ENCODE data around the gene RETN.

Gene RETN

GRCh38 chr19:7682175-7682855 is 13.5 kb downstream of the RETN start:
- no peak for DNase-seq (ENCODE audit: low read depth)

- no peak for DNase-seq (ENCODE audit: low read depth)
These were observed 16.9 kb downstream of the RETN start for GRCh38 chr19:7685546-7686445.

- DNase-seq (ENCODE audit: low read depth): no peak
These were observed 18.3 kb downstream of the RETN start for GRCh38 chr19:7687177-7687576.

GRCh38 chr19:7689165-7689564 is 20.3 kb downstream of the RETN start:
- DNase-seq (ENCODE audit: low read depth): no peak

- DNase-seq (ENCODE audit: low read depth): no peak
These were observed 22.0 kb downstream of the RETN start for GRCh38 chr19:7690779-7691258.

- DNase-seq (ENCODE audit: low read depth): no peak
These were observed 22.6 kb downstream of the RETN start for GRCh38 chr19:7691497-7691896.

GRCh38 chr19:7692417-7693088 is 23.7 kb downstream of the RETN start:
- DNase-seq (ENCODE audit: low read depth): no peak

GRCh38 chr19:7694499-7694898 is 25.6 kb downstream of the RETN start:
- DNase-seq (ENCODE audit: low read depth): no peak

- DNase-seq (ENCODE audit: low read depth): no peak
These were observed 29.0 kb downstream of the RETN start for GRCh38 chr19:7697721-7698287.

GRCh38 chr19:7698583-7698982 is 29.7 kb downstream of the RETN start:
- no peak for DNase-seq (ENCODE audit: low read depth)

GRCh38 chr19:7699003-7699402 is 30.2 kb downstream of the RETN start:
- no peak for DNase-seq (ENCODE audit: low read depth)

GRCh38 chr19:7699417-7700401 is 30.9 kb downstream of the RETN start:
- DNase-seq (ENCODE audit: low read depth): peak; percentile 35

- DNase-seq (ENCODE audit: low read depth): no peak
These were observed 32.3 kb downstream of the RETN start for GRCh38 chr19:7701049-7701653.

- no peak for DNase-seq (ENCODE audit: low read depth)
These were observed 33.0 kb downstream of the RETN start, which contains the start of gene FCER2 for GRCh38 chr19:7701654-7702457. Gene FCER2 (minus strand): TSS chr19:7702131. CDS start chr19:7699760, 2,371 bp downstream.

- no peak for DNase-seq (ENCODE audit: low read depth)
These were observed 34.5 kb downstream of the RETN start for GRCh38 chr19:7703332-7703731.

GRCh38 chr19:7704280-7705060 is 35.6 kb downstream of the RETN start:
- no peak for DNase-seq (ENCODE audit: low read depth)

- peak; percentile 70 for DNase-seq (ENCODE audit: low read depth)
These were observed 36.7 kb downstream of the RETN start for GRCh38 chr19:7705387-7706187.
